ENCODE measurements around the gene NEUROD4. TPM values are rescaled to one million over a fixed set of nuclear protein-coding genes. Genes with fewer than 3 reads are reported as not detected.

NEUROD4 gene
- total and polyA plus RNA-seq, 4 experiments from 2014 or later = 0.09 TPM; not detected in 3

GRCh38 chr12:55051197-55051947 lies 31.6 kb downstream of the NEUROD4 start:
- no peaks in the 10 kb centered on the region for H3K4me1 Mint-ChIP-seq
- Histone ChIP-seq H3K4me3 (ENCODE audit: low read length in 2 of 2) (no peak overlapping the region), H3K9me3 (ENCODE audit: control insufficient read depth in 1 of 2, low read length in 2 of 2) (no peaks in the 10 kb centered on the region), H3K4me1 (ENCODE audit: insufficient read depth, low read length) (no peaks in the 10 kb centered on the region), H3K36me3 (ENCODE audit: insufficient read depth, low read length) (no peaks in the 10 kb centered on the region), H3K27me3 (ENCODE audit: insufficient read depth, low read length) (no peaks in the 10 kb centered on the region), H3K27ac (ENCODE audit: low read depth, low read length) (no peak overlapping the region)
- H3K4me3 Mint-ChIP-seq = no peak overlapping the region
- DNase-seq = no peak
- intact Hi-C loops (cut with micrococcal nuclease) = no loop called here
- ChIA-PET CTCF (ENCODE audit: partially characterized antibody) (interaction anchor here (1.4 to 1.5 kb wide), 2 partner anchors 11 to 58 kb away, joined by 3 to 5 read pairs; no protein-coding TSS in a partner anchor), POLR2A (ENCODE audit: partially characterized antibody) (no interaction called here)
- H3K36me3 Mint-ChIP-seq = no peaks in the 10 kb centered on the region
- peaks cover 0 to 2% of the 10 kb centered on the region in 2 donors for H3K27me3 Mint-ChIP-seq
- no peaks in the 10 kb centered on the region for H3K9me3 Mint-ChIP-seq
- peak overlapping the region in 1 of 7 donors; percentile 14 for H3K27ac Mint-ChIP-seq

- H3K27me3 ChIP-seq (ENCODE audit: insufficient read depth, low read length) = no peaks in the 10 kb centered on the region
- ChIA-PET POLR2A (ENCODE audit: partially characterized antibody) (no interaction called here), CTCF (ENCODE audit: partially characterized antibody) (interaction anchor here (3.0 kb wide), 1 partner anchor 14 kb away, joined by 17 read pairs; no protein-coding TSS in a partner anchor)
- H3K27ac ChIP-seq (ENCODE audit: low read depth, low read length) = no peak overlapping the region
- H3K4me1 ChIP-seq (ENCODE audit: insufficient read depth, low read length) = no peaks in the 10 kb centered on the region
- Mint-ChIP-seq H3K36me3 (no peaks in the 10 kb centered on the region), H3K27ac (no peak overlapping the region), H3K4me3 (no peak overlapping the region), H3K4me1 (peaks cover 0 to 1% (median 0%) of the 10 kb centered on the region in 4 donors), H3K9me3 (no peaks in the 10 kb centered on the region), H3K27me3 (peaks cover 0 to 2% of the 10 kb centered on the region in 2 donors)
- no peaks in the 10 kb centered on the region for H3K9me3 ChIP-seq (ENCODE audit: control insufficient read depth in 1 of 2, low read length in 2 of 2)
- H3K36me3 ChIP-seq (ENCODE audit: insufficient read depth, low read length) = no peaks in the 10 kb centered on the region
- no peak for DNase-seq
- H3K4me3 ChIP-seq (ENCODE audit: low read length in 2 of 2) = no peak overlapping the region
- intact Hi-C loops (cut with micrococcal nuclease) = no loop called here
These were observed 37.7 kb downstream of the NEUROD4 start for GRCh38 chr12:55057481-55057880.

- no peak overlapping the region for H3K27ac ChIP-seq (ENCODE audit: low read depth, low read length)
- POLR2A ChIA-PET (ENCODE audit: partially characterized antibody) = no interaction called here
- CTCF ChIA-PET (ENCODE audit: partially characterized antibody) = interaction anchor here (1.1 to 2.1 kb wide), 2 partner anchors 12 to 14 kb away, joined by 4 to 13 read pairs; no protein-coding TSS in a partner anchor
These were observed 38.3 kb downstream of the NEUROD4 start for GRCh38 chr12:55058082-55058481.

GRCh38 chr12:55058776-55059175 lies 39.0 kb downstream of the NEUROD4 start:
- no peak overlapping the region for H3K4me3 Mint-ChIP-seq
- Histone ChIP-seq H3K4me1 (ENCODE audit: insufficient read depth, low read length) (no peaks in the 10 kb centered on the region), H3K4me3 (ENCODE audit: low read length in 2 of 2) (no peak overlapping the region), H3K36me3 (ENCODE audit: insufficient read depth, low read length) (no peaks in the 10 kb centered on the region), H3K27ac (ENCODE audit: low read depth, low read length) (no peak overlapping the region), H3K9me3 (ENCODE audit: control insufficient read depth in 1 of 2, low read length in 2 of 2) (no peaks in the 10 kb centered on the region), H3K27me3 (ENCODE audit: insufficient read depth, low read length) (no peaks in the 10 kb centered on the region)
- no peak overlapping the region for H3K27ac Mint-ChIP-seq
- no peak for DNase-seq
- peaks cover 0 to 1% (median 0%) of the 10 kb centered on the region in 4 donors for H3K4me1 Mint-ChIP-seq
- H3K36me3 Mint-ChIP-seq = no peaks in the 10 kb centered on the region
- H3K27me3 Mint-ChIP-seq = peaks cover 0 to 2% of the 10 kb centered on the region in 2 donors
- CTCF ChIA-PET (ENCODE audit: partially characterized antibody) = interaction anchor here (1.1 to 2.1 kb wide), 2 partner anchors 11 to 14 kb away, joined by 4 to 13 read pairs; no protein-coding TSS in a partner anchor
- POLR2A ChIA-PET (ENCODE audit: partially characterized antibody) = no interaction called here
- intact Hi-C loops (cut with micrococcal nuclease) = no loop called here
- H3K9me3 Mint-ChIP-seq = no peaks in the 10 kb centered on the region

More at GRCh38 chr12:55058082-55058481, 38.3 kb downstream of the NEUROD4 start:
- intact Hi-C loops (cut with micrococcal nuclease) = no loop called here
- Mint-ChIP-seq H3K27ac (no peak overlapping the region), H3K36me3 (no peaks in the 10 kb centered on the region), H3K9me3 (no peaks in the 10 kb centered on the region), H3K4me3 (no peak overlapping the region), H3K27me3 (peaks cover 0 to 2% of the 10 kb centered on the region in 2 donors), H3K4me1 (peaks cover 0 to 1% (median 0%) of the 10 kb centered on the region in 4 donors)
- H3K9me3 ChIP-seq (ENCODE audit: control insufficient read depth in 1 of 2, low read length in 2 of 2) = no peaks in the 10 kb centered on the region
- H3K36me3 ChIP-seq (ENCODE audit: insufficient read depth, low read length) = no peaks in the 10 kb centered on the region
- no peak for DNase-seq
- no peaks in the 10 kb centered on the region for H3K4me1 ChIP-seq (ENCODE audit: insufficient read depth, low read length)
- H3K27me3 ChIP-seq (ENCODE audit: insufficient read depth, low read length) = no peaks in the 10 kb centered on the region
- no peak overlapping the region for H3K4me3 ChIP-seq (ENCODE audit: low read length in 2 of 2)

GRCh38 chr12:55060470-55060869 lies 40.7 kb downstream of the NEUROD4 start:
- H3K4me1 ChIP-seq (ENCODE audit: insufficient read depth, low read length) = no peaks in the 10 kb centered on the region
- H3K9me3 ChIP-seq (ENCODE audit: control insufficient read depth in 1 of 2, low read length in 2 of 2) = no peaks in the 10 kb centered on the region
- H3K4me3 Mint-ChIP-seq = no peak overlapping the region
- no peak overlapping the region for H3K4me3 ChIP-seq (ENCODE audit: low read length in 2 of 2)
- peaks cover 3 to 4% of the 10 kb centered on the region in 2 donors for H3K27me3 Mint-ChIP-seq
- no peaks in the 10 kb centered on the region for H3K36me3 Mint-ChIP-seq
- no peak for DNase-seq
- H3K27ac ChIP-seq (ENCODE audit: low read depth, low read length) = no peak overlapping the region
- H3K27me3 ChIP-seq (ENCODE audit: insufficient read depth, low read length) = no peaks in the 10 kb centered on the region
- POLR2A ChIA-PET (ENCODE audit: partially characterized antibody) = no interaction called here
- CTCF ChIA-PET (ENCODE audit: partially characterized antibody) = no interaction called here
- no peak overlapping the region for H3K27ac Mint-ChIP-seq
- H3K9me3 Mint-ChIP-seq = peaks cover 0 to 1% (median 0%) of the 10 kb centered on the region in 8 donors
- intact Hi-C loops (cut with micrococcal nuclease) = no loop called here
- H3K4me1 Mint-ChIP-seq = peaks cover 0 to 1% (median 0%) of the 10 kb centered on the region in 4 donors
- no peaks in the 10 kb centered on the region for H3K36me3 ChIP-seq (ENCODE audit: insufficient read depth, low read length)

- CTCF ChIA-PET (ENCODE audit: partially characterized antibody) = no interaction called here
- no peak overlapping the region for H3K4me3 ChIP-seq (ENCODE audit: low read length in 2 of 2)
- intact Hi-C loops (cut with micrococcal nuclease) = no loop called here
- Mint-ChIP-seq H3K4me3 (no peak overlapping the region), H3K9me3 (peaks cover 0 to 1% (median 0%) of the 10 kb centered on the region in 8 donors), H3K36me3 (no peaks in the 10 kb centered on the region), H3K27me3 (peaks cover 3 to 4% of the 10 kb centered on the region in 2 donors), H3K27ac (peak overlapping the region in 1 of 7 donors; percentile 52), H3K4me1 (peaks cover 0 to 1% (median 0%) of the 10 kb centered on the region in 4 donors)
- no peak overlapping the region for H3K27ac ChIP-seq (ENCODE audit: low read depth, low read length)
- no peak for DNase-seq
- POLR2A ChIA-PET (ENCODE audit: partially characterized antibody) = no interaction called here
- no peaks in the 10 kb centered on the region for H3K36me3 ChIP-seq (ENCODE audit: insufficient read depth, low read length)
- no peaks in the 10 kb centered on the region for H3K9me3 ChIP-seq (ENCODE audit: control insufficient read depth in 1 of 2, low read length in 2 of 2)
- H3K4me1 ChIP-seq (ENCODE audit: insufficient read depth, low read length) = no peaks in the 10 kb centered on the region
- H3K27me3 ChIP-seq (ENCODE audit: insufficient read depth, low read length) = no peaks in the 10 kb centered on the region
These were observed 41.2 kb downstream of the NEUROD4 start for GRCh38 chr12:55061024-55061423.

- intact Hi-C loops (cut with micrococcal nuclease) = no loop called here
- ChIA-PET POLR2A (ENCODE audit: partially characterized antibody) (no interaction called here), CTCF (ENCODE audit: partially characterized antibody) (interaction anchor here (1.3 to 3.2 kb wide), 3 partner anchors 9 to 313 kb away, joined by 3 to 15 read pairs (median 10); no protein-coding TSS in a partner anchor)
- Mint-ChIP-seq H3K27ac (peak overlapping the region in 1 of 7 donors; percentile 2), H3K9me3 (peaks cover 0 to 1% (median 0%) of the 10 kb centered on the region in 8 donors), H3K36me3 (no peaks in the 10 kb centered on the region), H3K4me1 (peaks cover 0 to 1% (median 0%) of the 10 kb centered on the region in 4 donors), H3K4me3 (no peak overlapping the region), H3K27me3 (peaks cover 4 to 7% of the 10 kb centered on the region in 2 donors)
- H3K4me3 ChIP-seq (ENCODE audit: low read length in 2 of 2) = no peak overlapping the region
- H3K4me1 ChIP-seq (ENCODE audit: insufficient read depth, low read length) = no peaks in the 10 kb centered on the region
- H3K36me3 ChIP-seq (ENCODE audit: insufficient read depth, low read length) = no peaks in the 10 kb centered on the region
- H3K27me3 ChIP-seq (ENCODE audit: insufficient read depth, low read length) = no peaks in the 10 kb centered on the region
- no peak overlapping the region for H3K27ac ChIP-seq (ENCODE audit: low read depth, low read length)
- no peak for DNase-seq
- no peaks in the 10 kb centered on the region for H3K9me3 ChIP-seq (ENCODE audit: control insufficient read depth in 1 of 2, low read length in 2 of 2)
These were observed 43.5 kb downstream of the NEUROD4 start for GRCh38 chr12:55063291-55063690.

All from CD4-positive, alpha-beta memory T cell (primary cell).